ENCODE results near the gene PRKAA1. TPM values are rescaled to one million over a fixed set of nuclear protein-coding genes. Genes with fewer than 3 reads are reported as not detected.
"Not testable (repeated sequence)": the region's sequence is repeated elsewhere in the genome, so short reads cannot be mapped to it uniquely, and the experiment has no call there.

Gene PRKAA1
- polyA plus RNA-seq, 1 of the 3 experiments (the other 2 are of a cell fraction), result 23.2 TPM

- Histone ChIP-seq H3K27me3 (ENCODE audit: insufficient read depth) (no peaks in the 10 kb centered on the region), H2AFZ (ENCODE audit: low read depth) (no peak overlapping the region), H3K9me2 (no peaks in the 10 kb centered on the region), H3K27ac (ENCODE audit: low read depth in 2 of 2, low read length in 1 of 2) (no peak overlapping the region), H3K4me1 (ENCODE audit: control insufficient read depth in 1 of 2, insufficient read depth in 2 of 2, low read depth in 1 of 2, low read length in 1 of 2) (peaks cover 0 to 11% of the 10 kb centered on the region in 2 experiments; a peak in 1 of 4 replicates), H3K9ac (no peak overlapping the region), H3K36me3 (replicated peaks in 1 of 2; ENCODE audit: control insufficient read depth in 1 of 2, insufficient read depth in 2 of 2, low read length in 1 of 2) (peaks cover 5 to 12% of the 10 kb centered on the region in 2 experiments), H3K9me3 (no peaks in the 10 kb centered on the region), H3K4me2 (no peak overlapping the region), H3F3A (replicated peaks; ENCODE audit: insufficient read depth) (no peaks in the 10 kb centered on the region), H4K20me1 (ENCODE audit: insufficient read depth) (peaks cover 92% of the 10 kb centered on the region), H3K4me3 (ENCODE audit: low read depth in 2 of 2, low read length in 1 of 2) (no peak overlapping the region), H3K79me2 (ENCODE audit: insufficient read depth) (peaks cover 100% of the 10 kb centered on the region)
- CTCF ChIA-PET, result interaction anchor here (1.0 kb wide), 1 partner anchor 37 kb away, joined by 3 read pairs; no protein-coding TSS in a partner anchor
- DNase-seq, result no peak
- POLR2A ChIA-PET, result no interaction called here
- 83% methylated on average over 3 of the region's 3 CpGs for WGBS (ENCODE audit: low lambda C conversion rate)
- TF ChIP-seq REST (IDR thresholded peaks at IDR 0.05; ENCODE audit: low read depth, low read length) (no peak), TCF12 (IDR thresholded peaks at IDR 0.05) (no peak), RAD21 (IDR thresholded peaks at IDR 0.05; ENCODE audit: low read length) (no peak), ELF1 (IDR thresholded peaks at IDR 0.05) (no peak), USF1 (IDR thresholded peaks at IDR 0.05; ENCODE audit: borderline replicate concordance, low read depth) (no peak)
These were observed 7.1 kb downstream of the PRKAA1 start for GRCh38 chr5:40790947-40791593.

- POLR2A ChIA-PET; H3K9me2 ChIP-seq; H3F3A ChIP-seq (replicated peaks; ENCODE audit: insufficient read depth); H3K27me3 ChIP-seq (ENCODE audit: insufficient read depth); H3K9me3 ChIP-seq; CTCF ChIA-PET; H3K4me2 ChIP-seq; H3K4me3 ChIP-seq (ENCODE audit: low read depth in 2 of 2, low read length in 1 of 2); H3K4me1 ChIP-seq (ENCODE audit: control insufficient read depth in 1 of 2, insufficient read depth in 2 of 2, low read depth in 1 of 2, low read length in 1 of 2); DNase-seq; H3K27ac ChIP-seq (ENCODE audit: low read depth in 2 of 2, low read length in 1 of 2); H3K9ac ChIP-seq; H2AFZ ChIP-seq (ENCODE audit: low read depth): not testable (repeated sequence)
- WGBS (ENCODE audit: low lambda C conversion rate), result 97% methylated on average over 5 of the region's 5 CpGs
- H3K79me2 ChIP-seq (ENCODE audit: insufficient read depth), result peaks cover 100% of the 10 kb centered on the region
- H4K20me1 ChIP-seq (ENCODE audit: insufficient read depth), result peaks cover 92% of the 10 kb centered on the region
- H3K36me3 ChIP-seq (replicated peaks in 1 of 2; ENCODE audit: control insufficient read depth in 1 of 2, insufficient read depth in 2 of 2, low read length in 1 of 2), result peaks cover 0 to 12% of the 10 kb centered on the region in 2 experiments
These were observed 9.2 kb downstream of the PRKAA1 start for GRCh38 chr5:40788941-40789340.

GRCh38 chr5:40787986-40788385, 10.2 kb downstream of the PRKAA1 start:
- ChIA-PET CTCF (no interaction called here), POLR2A (no interaction called here)
- H3K9me3 ChIP-seq, result no peaks in the 10 kb centered on the region
- peaks cover 0 to 12% of the 10 kb centered on the region in 2 experiments for H3K36me3 ChIP-seq (replicated peaks in 1 of 2; ENCODE audit: control insufficient read depth in 1 of 2, insufficient read depth in 2 of 2, low read length in 1 of 2)
- no peak overlapping the region for H3K4me3 ChIP-seq (ENCODE audit: low read depth in 2 of 2, low read length in 1 of 2)
- H3K4me1 ChIP-seq (ENCODE audit: control insufficient read depth in 1 of 2, insufficient read depth in 2 of 2, low read depth in 1 of 2, low read length in 1 of 2), result peaks cover 0 to 6% of the 10 kb centered on the region in 2 experiments; a peak in 1 of 4 replicates
- DNase-seq, result no peak
- H3K27ac ChIP-seq (ENCODE audit: low read depth in 2 of 2, low read length in 1 of 2), result no peak overlapping the region
- H3K9me2 ChIP-seq, result no peaks in the 10 kb centered on the region
- no peak for TF ChIP-seq FOXM1 (IDR thresholded peaks at IDR 0.05; ENCODE audit: low read depth)
- 100% methylated on average over 1 of the region's 1 CpG for whole genome bisulfite sequencing (ENCODE audit: low lambda C conversion rate)
- no peak overlapping the region for H3K9ac ChIP-seq
- H3K27me3 ChIP-seq (ENCODE audit: insufficient read depth), result no peaks in the 10 kb centered on the region
- H3F3A ChIP-seq (replicated peaks; ENCODE audit: insufficient read depth), result peaks cover 8% of the 10 kb centered on the region
- H2AFZ ChIP-seq (ENCODE audit: low read depth), result no peak overlapping the region
- peaks cover 100% of the 10 kb centered on the region for H3K79me2 ChIP-seq (ENCODE audit: insufficient read depth)
- H3K4me2 ChIP-seq, result no peak overlapping the region
- peaks cover 92% of the 10 kb centered on the region for H4K20me1 ChIP-seq (ENCODE audit: insufficient read depth)

GRCh38 chr5:40786664-40787063, 11.5 kb downstream of the PRKAA1 start:
- peaks cover 100% of the 10 kb centered on the region for H3K79me2 ChIP-seq (ENCODE audit: insufficient read depth)
- H3F3A ChIP-seq (replicated peaks; ENCODE audit: insufficient read depth); H3K4me3 ChIP-seq (ENCODE audit: low read depth in 2 of 2, low read length in 1 of 2); H3K9me2 ChIP-seq; H3K9me3 ChIP-seq; DNase-seq; H3K4me1 ChIP-seq (ENCODE audit: control insufficient read depth in 1 of 2, insufficient read depth in 2 of 2, low read depth in 1 of 2, low read length in 1 of 2); H3K27ac ChIP-seq (ENCODE audit: low read depth in 2 of 2, low read length in 1 of 2); H3K4me2 ChIP-seq; H3K9ac ChIP-seq; H3K27me3 ChIP-seq (ENCODE audit: insufficient read depth); H2AFZ ChIP-seq (ENCODE audit: low read depth): not testable (repeated sequence)
- ChIA-PET POLR2A (interaction anchor here (1.3 kb wide), 1 partner anchor 10 kb away, joined by 3 read pairs; no protein-coding TSS in a partner anchor), CTCF (interaction anchor here (0.9 to 1.0 kb wide), 2 partner anchors 10 to 15 kb away, joined by 3 to 6 read pairs; no protein-coding TSS in a partner anchor)
- H3K36me3 ChIP-seq (replicated peaks in 1 of 2; ENCODE audit: control insufficient read depth in 1 of 2, insufficient read depth in 2 of 2, low read length in 1 of 2), result peaks cover 0 to 12% of the 10 kb centered on the region in 2 experiments
- H4K20me1 ChIP-seq (ENCODE audit: insufficient read depth), result peaks cover 92% of the 10 kb centered on the region
- 94% methylated on average over 3 of the region's 3 CpGs for WGBS (ENCODE audit: low lambda C conversion rate)
